ENCODE data around the gene CD200R1.

The CD200R1 gene

DNA sequence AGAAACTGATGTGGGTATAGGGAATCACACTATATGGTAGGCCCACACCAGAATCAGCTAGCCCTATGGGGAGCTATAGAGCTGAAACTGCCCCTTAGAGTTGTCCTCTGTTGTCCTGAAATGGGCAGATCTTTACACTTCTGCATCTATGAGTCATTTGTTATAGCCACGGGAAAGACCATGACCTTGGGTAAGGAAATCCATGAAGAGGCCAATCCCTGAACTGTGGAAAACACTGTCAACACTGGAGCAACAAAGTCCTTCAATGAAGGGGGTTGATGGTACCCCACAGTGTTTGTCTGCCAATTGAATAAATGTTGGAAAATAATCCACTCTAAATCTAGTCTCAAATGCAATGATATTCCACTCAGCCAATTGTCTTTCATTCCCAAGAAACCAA lies 5.2 kb upstream of the CD200R1 start:
- no peak for TF ChIP-seq POLR2AphosphoS5 (IDR thresholded peaks at IDR 0.05; ENCODE audit: low read depth, low read length)
- no peak for TF ChIP-seq TAF1 (IDR thresholded peaks at IDR 0.05; ENCODE audit: borderline replicate concordance, insufficient read depth, low read length)

DNA sequence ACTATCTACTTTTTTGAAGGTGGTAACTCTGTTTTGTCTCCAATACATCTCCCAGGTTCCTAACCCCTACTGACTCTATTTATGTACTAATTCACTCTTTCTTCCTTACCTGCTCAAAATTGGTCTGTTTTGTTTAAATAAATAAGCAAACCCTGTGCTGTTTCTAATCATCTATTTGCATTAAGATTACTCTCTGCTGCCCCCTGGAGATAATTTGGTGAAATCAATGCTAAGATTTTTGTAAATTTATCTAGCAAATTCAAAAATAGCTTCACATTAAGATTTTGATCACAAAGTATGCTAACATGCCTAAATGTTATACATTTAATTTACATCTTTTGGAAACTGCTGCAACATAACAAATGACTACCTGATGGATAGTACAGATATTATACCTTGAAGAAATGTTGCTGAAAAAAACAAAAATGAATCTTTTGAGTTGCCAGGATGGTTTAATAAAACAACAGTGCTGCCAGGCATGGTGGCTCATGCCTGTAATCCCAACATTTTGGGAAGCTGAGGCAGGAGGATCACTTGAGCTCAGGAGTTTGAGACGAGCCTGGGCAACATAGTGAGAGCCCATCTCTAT lies 4.4 kb upstream of the CD200R1 start:
- TF ChIP-seq TAF1 (IDR thresholded peaks at IDR 0.05; ENCODE audit: borderline replicate concordance, insufficient read depth, low read length): no peak
- TF ChIP-seq, protein P1, sequence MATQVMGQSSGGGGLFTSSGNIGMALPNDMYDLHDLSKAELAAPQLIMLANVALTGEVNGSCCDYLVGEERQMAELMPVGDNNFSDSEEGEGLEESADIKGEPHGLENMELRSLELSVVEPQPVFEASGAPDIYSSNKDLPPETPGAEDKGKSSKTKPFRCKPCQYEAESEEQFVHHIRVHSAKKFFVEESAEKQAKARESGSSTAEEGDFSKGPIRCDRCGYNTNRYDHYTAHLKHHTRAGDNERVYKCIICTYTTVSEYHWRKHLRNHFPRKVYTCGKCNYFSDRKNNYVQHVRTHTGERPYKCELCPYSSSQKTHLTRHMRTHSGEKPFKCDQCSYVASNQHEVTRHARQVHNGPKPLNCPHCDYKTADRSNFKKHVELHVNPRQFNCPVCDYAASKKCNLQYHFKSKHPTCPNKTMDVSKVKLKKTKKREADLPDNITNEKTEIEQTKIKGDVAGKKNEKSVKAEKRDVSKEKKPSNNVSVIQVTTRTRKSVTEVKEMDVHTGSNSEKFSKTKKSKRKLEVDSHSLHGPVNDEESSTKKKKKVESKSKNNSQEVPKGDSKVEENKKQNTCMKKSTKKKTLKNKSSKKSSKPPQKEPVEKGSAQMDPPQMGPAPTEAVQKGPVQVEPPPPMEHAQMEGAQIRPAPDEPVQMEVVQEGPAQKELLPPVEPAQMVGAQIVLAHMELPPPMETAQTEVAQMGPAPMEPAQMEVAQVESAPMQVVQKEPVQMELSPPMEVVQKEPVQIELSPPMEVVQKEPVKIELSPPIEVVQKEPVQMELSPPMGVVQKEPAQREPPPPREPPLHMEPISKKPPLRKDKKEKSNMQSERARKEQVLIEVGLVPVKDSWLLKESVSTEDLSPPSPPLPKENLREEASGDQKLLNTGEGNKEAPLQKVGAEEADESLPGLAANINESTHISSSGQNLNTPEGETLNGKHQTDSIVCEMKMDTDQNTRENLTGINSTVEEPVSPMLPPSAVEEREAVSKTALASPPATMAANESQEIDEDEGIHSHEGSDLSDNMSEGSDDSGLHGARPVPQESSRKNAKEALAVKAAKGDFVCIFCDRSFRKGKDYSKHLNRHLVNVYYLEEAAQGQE (IDR thresholded peaks at IDR 0.05; ENCODE audit: insufficient read depth in 1 of 2, low read depth in 2 of 2, low read length in 2 of 2): no peak
- TF ChIP-seq FOXP2 (optimal IDR thresholded peaks at IDR 0.05; ENCODE audit: borderline replicate concordance, extremely low read depth, extremely low read length, insufficient read depth): no peak
- TF ChIP-seq POLR2AphosphoS5 (IDR thresholded peaks at IDR 0.05; ENCODE audit: low read depth, low read length): no peak
- no peak for TF ChIP-seq SIN3A (IDR thresholded peaks at IDR 0.05; ENCODE audit: borderline replicate concordance, insufficient read depth, low read length)

DNA sequence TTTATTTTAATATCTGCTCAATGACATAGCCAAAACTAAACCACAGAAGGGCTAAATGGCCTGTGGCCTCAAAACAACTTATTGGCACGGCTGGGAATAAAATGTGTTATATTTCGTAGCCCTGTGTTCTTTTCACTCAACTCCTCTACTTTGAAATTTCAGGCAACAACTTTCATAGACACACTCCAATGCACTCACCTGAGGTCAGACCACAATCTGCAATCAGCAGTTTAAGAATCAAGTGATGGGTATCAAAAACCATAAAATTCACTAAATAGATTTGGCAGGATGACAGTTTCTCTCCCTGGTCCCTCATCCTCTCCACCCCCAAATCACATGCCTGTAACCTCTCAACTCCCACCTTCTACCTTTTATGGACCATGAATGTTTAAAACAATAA lies 2.0 kb upstream of the CD200R1 start:
- TF ChIP-seq FOXP2 (optimal IDR thresholded peaks at IDR 0.05; ENCODE audit: borderline replicate concordance, extremely low read depth, extremely low read length, insufficient read depth): no peak
- TF ChIP-seq TAF1 (IDR thresholded peaks at IDR 0.05; ENCODE audit: borderline replicate concordance, insufficient read depth, low read length): no peak
- TF ChIP-seq, protein P1 (IDR thresholded peaks at IDR 0.05; ENCODE audit: insufficient read depth in 1 of 2, low read depth in 2 of 2, low read length in 2 of 2): no peak
- TF ChIP-seq SIN3A (IDR thresholded peaks at IDR 0.05; ENCODE audit: borderline replicate concordance, insufficient read depth, low read length): no peak
- no peak for TF ChIP-seq POLR2AphosphoS5 (IDR thresholded peaks at IDR 0.05; ENCODE audit: low read depth, low read length)

- TF ChIP-seq SIN3A (IDR thresholded peaks at IDR 0.05; ENCODE audit: borderline replicate concordance, insufficient read depth, low read length): no peak
- no peak for TF ChIP-seq POLR2AphosphoS5 (IDR thresholded peaks at IDR 0.05; ENCODE audit: low read depth, low read length)
- TF ChIP-seq, protein P1 (IDR thresholded peaks at IDR 0.05; ENCODE audit: insufficient read depth in 1 of 2, low read depth in 2 of 2, low read length in 2 of 2): no peak
- TF ChIP-seq TAF1 (IDR thresholded peaks at IDR 0.05; ENCODE audit: borderline replicate concordance, insufficient read depth, low read length): no peak
- no peak for TF ChIP-seq FOXP2 (optimal IDR thresholded peaks at IDR 0.05; ENCODE audit: borderline replicate concordance, extremely low read depth, extremely low read length, insufficient read depth)
Observed at GRCh38 chr3:112976001-112976400, 1.1 kb upstream of the CD200R1 start.

DNA sequence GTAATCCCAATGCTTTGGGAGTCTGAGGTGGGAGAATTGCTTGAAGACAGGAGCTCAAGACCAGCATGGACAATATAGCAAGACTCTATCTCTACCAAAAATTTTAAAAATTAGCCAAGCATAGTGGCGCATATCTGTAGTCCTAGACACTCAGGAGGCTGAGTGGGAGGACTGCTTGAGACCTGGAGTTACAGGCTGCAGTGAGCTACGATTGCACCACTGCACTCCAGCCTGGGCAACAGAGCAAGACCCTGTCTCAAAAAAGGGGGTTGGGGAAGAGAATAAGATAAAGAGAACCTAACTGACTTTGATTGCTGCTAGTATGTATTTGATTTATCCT lies 755 bp downstream of the CD200R1 start:
- TF ChIP-seq FOXP2 (optimal IDR thresholded peaks at IDR 0.05; ENCODE audit: borderline replicate concordance, extremely low read depth, extremely low read length, insufficient read depth): no peak
- no peak for TF ChIP-seq SIN3A (IDR thresholded peaks at IDR 0.05; ENCODE audit: borderline replicate concordance, insufficient read depth, low read length)
- TF ChIP-seq TAF1 (IDR thresholded peaks at IDR 0.05; ENCODE audit: borderline replicate concordance, insufficient read depth, low read length): no peak

GRCh38 chr3:112973325-112974177 lies 1.4 kb downstream of the CD200R1 start:
- TF ChIP-seq POLR2AphosphoS5 (IDR thresholded peaks at IDR 0.05; ENCODE audit: low read depth, low read length) (no peak), TAF1 (IDR thresholded peaks at IDR 0.05; ENCODE audit: borderline replicate concordance, insufficient read depth, low read length) (no peak), FOXP2 (optimal IDR thresholded peaks at IDR 0.05; ENCODE audit: borderline replicate concordance, extremely low read depth, extremely low read length, insufficient read depth) (no peak), SIN3A (IDR thresholded peaks at IDR 0.05; ENCODE audit: borderline replicate concordance, insufficient read depth, low read length) (no peak)
- TF ChIP-seq, protein P1 (IDR thresholded peaks at IDR 0.05; ENCODE audit: insufficient read depth in 1 of 2, low read depth in 2 of 2, low read length in 2 of 2): no peak

Data from PFSK-1 (cell line).